Activated naive CD4-positive, alpha-beta T cell treated with anti-CD3 and anti-CD28 coated beads, Interleukin-2, amount 10 ng/mL, durations not matched to agents 5 hours and 36 hours (primary cell): ENCODE results near the gene TBC1D10A. TPM values are rescaled to one million over a fixed set of nuclear protein-coding genes. Genes with fewer than 3 reads are reported as not detected.

Experiments
- total RNA-seq, 2 experiments: library from RNA; stranded (reverse); gene quantifications; one replicate each; pipeline ENCODE4 v1.2.3, GENCODE V29; 2021

The TBC1D10A gene
- 10 to 100 TPM; 50.4 to 50.9 TPM for total RNA-seq

GRCh38 chr22:30326706-30327362, at the start of gene TBC1D10A:
Gene TBC1D10A (minus strand): TSS chr22:30326941. CDS start chr22:30326881, 60 bp downstream.

DNA sequence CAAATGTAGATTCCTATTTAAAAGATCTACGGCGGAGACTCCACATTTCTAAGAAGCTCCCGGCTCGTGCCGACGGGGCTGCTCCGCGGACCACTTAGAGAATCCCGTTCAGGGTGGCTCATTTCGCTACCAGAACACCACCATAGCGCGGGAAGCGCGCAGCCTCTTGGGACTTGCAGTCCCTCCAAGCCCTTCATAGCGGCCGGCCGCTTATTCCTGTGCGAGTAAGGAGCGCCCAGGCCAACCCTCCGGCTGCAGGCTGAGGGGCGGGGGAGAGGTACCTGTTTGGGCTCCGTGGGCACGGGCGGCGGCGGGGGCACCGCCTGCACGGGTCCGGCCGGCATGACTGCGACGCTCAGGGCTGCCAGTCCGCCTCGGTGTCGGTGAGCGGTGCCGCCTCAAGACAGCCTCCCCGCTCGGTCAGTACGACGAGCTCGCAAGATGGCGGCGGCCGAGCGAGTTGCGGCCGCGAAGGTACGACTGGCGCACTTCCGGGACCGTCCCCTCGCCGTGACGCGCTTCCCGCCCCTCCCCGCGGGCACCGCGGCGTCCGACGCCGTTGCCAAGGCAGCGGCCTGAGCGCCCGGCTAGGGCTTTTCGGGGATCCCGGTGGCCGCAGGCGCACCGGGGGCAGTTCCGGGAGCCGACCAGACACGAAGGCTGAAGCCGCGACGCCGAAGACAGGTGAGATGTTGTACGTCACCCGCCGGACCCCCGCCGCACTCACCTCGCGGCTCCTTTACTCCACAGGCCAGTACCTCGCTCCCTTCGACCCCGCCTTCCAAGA, 29.9 kb upstream of the TBC1D10A start, which contains the start of the genes CCDC157 and SF3A1:
CCDC157 (plus strand) TSS at position 559 of the 787 bp plus-strand sequence. CDS start 8,994 bp downstream, outside the sequence.
SF3A1 (minus strand) TSS at position 446 of the 787 bp plus-strand sequence; CDS start at position 344, 102 bp downstream.

DNA sequence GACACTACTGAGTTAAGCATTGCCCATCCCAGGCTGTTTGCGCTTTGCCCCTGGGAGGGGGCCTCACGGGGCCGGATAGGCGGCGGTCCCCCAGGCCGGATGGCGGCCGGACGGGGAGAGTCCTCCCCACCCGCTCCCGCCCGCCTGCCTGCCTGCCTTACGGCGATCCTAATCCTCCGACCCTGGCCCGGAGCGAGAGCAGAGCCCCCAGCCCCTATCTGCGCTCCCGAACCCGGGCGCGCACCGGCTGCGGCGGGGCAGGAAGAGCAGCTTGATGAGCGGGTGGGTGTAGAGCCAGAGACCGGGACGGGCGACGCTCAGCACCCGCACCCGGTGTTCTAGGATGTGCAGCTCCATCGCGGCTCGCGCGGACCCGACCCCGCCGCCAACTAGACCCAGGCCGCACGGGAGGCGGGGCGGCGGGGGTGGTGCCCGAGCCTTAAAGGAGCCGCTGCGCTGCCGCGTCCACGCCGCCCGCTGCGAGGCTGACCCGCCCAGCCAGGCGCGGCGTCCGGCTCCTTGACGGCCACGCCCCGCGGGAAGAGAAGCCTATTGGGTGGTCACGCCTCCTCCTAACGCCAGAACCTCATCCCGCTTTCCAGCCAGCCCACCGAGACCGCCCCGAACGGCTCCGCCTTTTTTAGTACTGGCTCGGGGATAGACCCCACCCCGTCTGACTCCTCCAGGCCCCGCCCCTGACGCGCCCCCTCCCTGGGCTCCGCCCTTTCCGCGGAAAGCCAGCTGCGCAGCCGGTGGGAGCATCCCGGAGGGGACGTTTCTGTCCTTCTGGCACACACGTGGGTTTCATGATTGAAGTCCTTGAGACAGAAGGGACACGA, 37.4 kb downstream of the TBC1D10A start, which contains the start of gene CASTOR1:
CASTOR1 (minus strand) TSS at position 365 of the 839 bp plus-strand sequence; CDS start at position 357, 8 bp downstream.

GRCh38 chr22:30266445-30267381, 60.0 kb downstream of the TBC1D10A start, which contains the start of gene OSM:
Gene OSM (minus strand): TSS chr22:30266851. CDS start chr22:30266799, 52 bp downstream.

GRCh38 chr22:30245985-30246813, 80.5 kb downstream of the TBC1D10A start, which contains the start of gene LIF:
Gene LIF (minus strand): TSS chr22:30246759. CDS start chr22:30246695, 64 bp downstream.

Other genes starting within 250 kb of the TBC1D10A start
- gene HORMAD2, start 246.5 kb downstream of the TBC1D10A start, total RNA-seq = not detected
- gene LIF, start 80.2 kb downstream of the TBC1D10A start, total RNA-seq = 100 to 1,000 TPM; 100 to 102 TPM
- 10 to 100 TPM; 72.0 to 74.5 TPM for gene OSM, start 60.1 kb downstream of the TBC1D10A start, total RNA-seq
- 10 to 100 TPM; 19.4 to 20.0 TPM for gene CASTOR1, start 37.4 kb downstream of the TBC1D10A start, total RNA-seq
- 100 to 1,000 TPM; 217 to 233 TPM for gene SF3A1, start 30.0 kb upstream of the TBC1D10A start, total RNA-seq
- 1 to 10 TPM; 3.3 to 4.2 TPM for gene CCDC157, start 30.1 kb upstream of the TBC1D10A start, total RNA-seq
- gene RNF215, start 60.5 kb upstream of the TBC1D10A start, total RNA-seq = 1 to 10 TPM; 8.6 to 9.2 TPM
- 1 to 10 TPM; 7.7 to 9.4 TPM for gene SEC14L2, start 70.1 kb upstream of the TBC1D10A start, total RNA-seq
- gene MTFP1, start 98.8 kb upstream of the TBC1D10A start, total RNA-seq = 10 to 100 TPM; 51.7 to 55.4 TPM
- gene SEC14L3, start 145.1 kb upstream of the TBC1D10A start, total RNA-seq = under 1 TPM in 1 of 2 experiments, not detected in 1; 0.10 TPM
- not detected for gene SEC14L4, start 178.8 kb upstream of the TBC1D10A start, total RNA-seq
- gene SEC14L6, start 219.8 kb upstream of the TBC1D10A start, total RNA-seq = not detected
- not detected for gene GAL3ST1, start 247.7 kb upstream of the TBC1D10A start, total RNA-seq